GM19324 (cell line): ENCODE data around the gene SFT2D3.

Experiments
- ATAC-seq: cut with Tn5 transposase; IDR thresholded peaks from one replicate; pipeline ENCODE4 v1.9.1; 2021; ENCODE audit warnings: mild to moderate bottlenecking, moderate library complexity; ENCODE audit not compliant: unreplicated experiment, low FRiP score

Gene SFT2D3

DNA sequence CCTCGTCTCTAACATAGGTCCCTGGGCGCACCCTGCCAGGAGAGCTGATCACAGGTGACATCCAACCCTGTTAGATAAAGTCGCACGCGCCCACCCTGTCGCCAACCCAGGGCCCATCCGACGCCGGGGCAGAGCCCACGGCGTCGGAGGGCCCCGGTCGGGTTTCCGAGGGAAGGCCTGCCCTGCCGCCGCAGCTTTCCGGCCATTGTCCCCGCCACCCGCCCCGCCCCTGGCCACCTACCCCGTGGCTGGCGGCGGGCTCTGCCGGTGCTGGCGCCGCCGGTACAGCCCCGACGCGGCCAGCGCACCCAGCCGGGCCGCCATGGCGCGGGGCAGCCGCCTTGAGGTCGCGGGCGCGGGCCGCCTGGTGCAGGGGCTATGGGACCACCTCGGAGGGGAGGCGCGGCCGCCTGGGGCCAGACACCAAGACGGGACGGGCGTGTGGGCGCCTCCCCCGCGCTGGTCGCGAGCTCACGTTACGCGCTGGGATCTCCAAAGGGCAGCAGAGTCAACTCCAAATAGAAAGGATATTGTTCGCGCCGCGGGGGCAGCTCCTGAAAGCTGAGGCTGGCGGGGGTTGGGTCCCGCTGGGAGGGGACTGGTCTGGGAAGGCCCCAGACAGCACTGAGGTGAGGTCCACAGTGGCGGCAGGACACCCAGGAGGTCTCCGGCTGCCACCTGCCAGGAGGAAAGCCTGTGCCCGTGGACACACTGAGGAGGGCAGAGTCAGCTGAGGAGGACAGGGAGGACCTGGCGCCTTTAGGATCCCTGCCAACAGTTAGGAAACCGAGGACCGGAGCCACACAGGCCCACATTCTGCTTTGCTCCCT is 37.0 kb upstream of the SFT2D3 start:
- ATAC-seq = no peak

DNA sequence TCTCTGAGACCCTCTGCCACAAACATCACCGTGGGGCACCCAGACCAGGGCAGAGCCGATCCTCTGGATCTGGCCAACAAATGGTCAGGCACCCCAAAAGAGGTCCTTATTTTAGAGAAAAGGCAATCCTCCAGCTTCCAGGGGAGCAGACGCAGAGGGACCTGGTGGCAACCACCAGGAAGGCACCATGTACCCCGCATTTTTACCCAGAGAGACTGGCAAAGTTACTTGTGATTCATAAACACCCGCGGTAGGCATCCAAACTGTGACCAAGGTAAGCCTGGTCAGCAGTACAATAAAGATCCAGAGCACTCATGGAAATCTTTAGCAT is 36.4 kb upstream of the SFT2D3 start:
- no peak for ATAC-seq

DNA sequence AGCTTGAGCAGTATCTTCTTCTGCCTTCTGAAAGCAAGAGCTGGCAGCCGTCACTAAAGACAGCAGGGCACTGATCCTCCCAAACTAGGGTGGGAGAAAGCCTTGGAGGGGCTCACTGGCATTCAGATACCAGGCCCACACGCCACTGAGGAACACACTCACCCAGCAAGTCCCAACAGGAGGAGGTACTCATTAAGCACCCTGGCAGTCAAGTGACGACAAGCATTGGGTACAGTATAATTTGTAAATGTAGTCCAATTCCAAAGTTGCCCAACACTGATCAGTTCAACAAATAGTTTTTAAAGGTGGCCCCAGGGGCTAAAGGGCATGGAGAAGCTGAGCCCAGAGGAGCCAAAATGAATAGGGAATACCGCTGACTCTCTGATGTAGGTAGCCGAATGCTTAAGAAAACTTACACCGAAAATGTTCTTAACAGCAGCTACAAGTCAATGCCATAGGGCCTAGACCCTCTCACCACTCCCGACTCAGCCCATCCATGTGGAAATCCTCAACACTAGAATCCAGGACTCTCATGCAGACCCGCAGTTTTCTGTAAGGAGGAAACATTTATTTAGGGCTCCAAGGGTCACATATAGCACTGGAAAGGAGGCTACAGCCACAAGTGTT is 35.9 kb upstream of the SFT2D3 start:
- ATAC-seq = no peak

DNA sequence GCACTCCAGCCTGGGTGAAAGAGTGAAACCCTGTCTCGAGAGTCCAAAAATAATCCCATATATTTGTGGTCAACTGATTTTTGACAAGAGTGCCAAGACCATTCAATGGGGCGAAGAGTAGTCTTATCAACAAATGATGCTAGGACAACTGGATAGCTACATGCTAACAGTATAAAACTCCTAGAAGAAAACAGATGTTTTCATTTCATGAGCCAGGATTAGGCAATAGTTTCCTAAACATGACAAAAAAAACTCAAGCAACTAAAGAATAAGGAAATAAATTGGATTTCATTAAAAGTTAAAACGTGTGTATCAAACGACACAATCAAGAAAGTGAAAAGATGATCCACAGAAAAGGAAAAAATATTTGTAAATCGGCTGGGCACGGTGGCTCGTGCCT is 32.2 kb upstream of the SFT2D3 start:
- no peak for ATAC-seq

DNA sequence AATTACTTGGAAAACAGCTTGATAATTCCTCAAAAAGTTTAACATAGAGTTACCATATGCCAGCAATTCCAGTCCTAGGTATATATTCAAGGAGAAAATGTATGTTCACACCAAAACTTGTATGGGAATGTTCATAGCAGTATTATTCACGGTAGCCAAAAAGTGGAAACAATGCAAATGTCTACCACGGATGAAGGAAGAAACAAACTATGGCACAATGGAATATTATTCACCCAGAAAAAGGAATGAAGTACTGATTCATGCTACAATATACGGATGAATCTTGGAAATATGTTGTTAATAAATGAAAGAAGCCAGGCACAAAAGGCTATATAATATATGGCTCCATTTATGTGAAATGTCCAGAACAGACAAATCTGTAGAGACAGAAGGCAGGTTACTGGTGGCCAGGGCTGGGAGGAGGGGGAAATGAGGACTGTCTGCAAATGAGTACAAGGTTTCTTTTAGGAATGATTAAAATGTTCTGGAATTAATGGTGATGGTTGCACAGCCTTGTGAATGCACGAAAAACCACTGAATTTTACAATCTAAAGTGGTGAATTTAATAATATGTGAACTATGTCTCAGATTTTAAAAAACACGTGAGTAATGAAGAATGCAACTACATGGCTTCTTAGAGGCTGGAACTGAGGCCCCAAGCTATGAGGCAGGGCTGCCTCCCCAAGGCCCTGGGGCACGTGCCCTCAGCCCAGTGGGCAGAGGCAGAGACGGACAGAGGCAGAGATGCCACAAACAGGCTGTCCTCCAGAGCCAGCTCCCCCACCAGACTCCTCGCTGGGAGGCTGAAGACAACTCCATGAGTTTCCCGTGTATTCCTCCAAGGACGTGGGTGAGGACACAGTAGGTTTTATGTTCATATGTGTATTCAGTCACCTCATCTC is 31.0 kb upstream of the SFT2D3 start:
- no peak for ATAC-seq

DNA sequence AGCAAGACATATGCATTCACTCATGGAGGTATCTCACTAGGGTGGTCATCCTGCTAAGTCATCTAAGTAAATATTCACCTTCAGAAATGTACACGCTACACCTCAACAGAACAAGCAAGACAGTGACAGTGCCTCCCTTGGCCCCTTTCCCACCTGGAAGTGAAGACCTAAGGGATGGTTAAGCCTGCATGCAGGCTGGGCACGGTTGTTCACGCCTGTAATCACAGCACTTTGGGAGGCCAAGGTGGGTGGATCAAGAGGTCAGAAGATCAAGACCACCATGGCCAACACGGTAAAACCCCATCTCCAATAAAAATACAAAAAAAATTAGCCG is 30.4 kb upstream of the SFT2D3 start:
- no peak for ATAC-seq

DNA sequence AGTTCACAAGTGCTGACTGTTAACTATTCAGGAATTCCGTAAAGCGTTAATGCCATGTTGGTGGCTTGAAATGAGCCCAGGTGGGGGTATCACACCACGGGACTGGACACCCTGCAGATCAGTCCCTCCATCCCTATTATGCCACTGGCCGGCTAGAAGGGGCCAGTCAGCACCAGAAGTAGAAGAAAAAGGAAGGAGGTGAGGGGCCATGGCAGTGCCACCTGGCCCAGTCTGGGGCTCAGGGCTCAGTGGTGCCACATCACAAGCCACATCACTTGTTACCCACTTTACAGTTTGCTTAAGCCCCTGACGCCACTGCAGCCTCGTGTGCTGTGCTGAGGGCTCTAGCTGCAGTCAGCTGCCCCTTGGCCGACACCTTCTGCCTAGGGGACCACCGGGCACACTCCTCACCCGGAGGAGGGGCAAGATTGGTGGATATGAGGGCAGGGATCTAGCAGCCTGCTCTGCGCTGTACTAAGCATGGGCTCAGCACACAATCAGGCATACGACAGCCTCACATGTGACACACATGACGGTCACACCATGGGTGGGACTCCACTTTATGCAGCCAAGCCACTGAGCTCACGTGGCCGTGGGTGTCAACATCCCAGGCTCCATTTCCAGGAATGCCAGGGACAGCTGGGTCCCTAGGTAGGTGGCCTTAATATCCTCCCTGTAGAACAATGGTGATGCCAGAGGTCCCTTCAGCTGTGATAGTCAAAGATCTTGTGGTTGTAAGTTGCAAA is 29.6 kb upstream of the SFT2D3 start:
- no peak for ATAC-seq

DNA sequence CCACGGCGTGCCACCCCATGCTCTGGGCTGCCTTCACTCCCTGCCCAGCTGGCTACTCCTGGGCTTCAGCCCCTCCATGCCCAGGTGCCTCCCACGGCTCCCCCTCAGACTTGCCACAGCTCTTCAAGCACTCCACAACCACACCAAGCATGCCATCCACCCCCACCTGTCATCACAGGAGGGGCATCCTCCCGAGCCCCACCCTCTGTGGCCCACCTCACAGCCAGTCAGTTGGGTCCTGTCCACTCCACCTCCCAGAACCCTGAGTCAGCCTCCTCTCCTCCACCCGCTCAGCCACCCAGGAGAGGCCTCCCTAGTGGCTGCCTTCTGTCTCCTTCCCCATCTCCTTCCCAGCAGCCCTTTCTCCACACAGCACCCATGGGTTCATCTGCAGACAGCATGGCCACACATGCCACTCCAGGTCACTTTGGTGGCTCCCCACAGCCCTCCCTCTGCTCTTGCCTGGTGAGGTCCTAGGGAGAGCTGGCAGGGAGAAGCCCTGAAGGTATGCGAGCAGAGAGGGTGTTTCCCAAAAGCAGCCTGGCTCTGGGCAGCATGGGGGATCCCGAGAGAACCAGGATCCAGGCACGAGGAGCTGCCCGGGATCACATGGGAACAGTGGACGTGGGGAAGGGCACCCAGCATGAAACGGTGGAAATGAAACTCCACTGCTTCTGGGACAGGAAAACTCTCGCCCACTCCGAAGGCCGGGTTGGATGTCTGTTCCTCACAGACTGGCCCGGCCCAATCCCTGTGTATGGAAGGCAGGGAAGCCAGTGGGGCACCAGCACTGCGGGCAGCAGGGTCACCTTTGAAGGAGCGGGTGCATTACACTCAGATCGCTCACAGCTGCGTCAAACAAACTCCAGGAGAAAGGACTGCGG is 28.7 kb upstream of the SFT2D3 start:
- no peak for ATAC-seq

DNA sequence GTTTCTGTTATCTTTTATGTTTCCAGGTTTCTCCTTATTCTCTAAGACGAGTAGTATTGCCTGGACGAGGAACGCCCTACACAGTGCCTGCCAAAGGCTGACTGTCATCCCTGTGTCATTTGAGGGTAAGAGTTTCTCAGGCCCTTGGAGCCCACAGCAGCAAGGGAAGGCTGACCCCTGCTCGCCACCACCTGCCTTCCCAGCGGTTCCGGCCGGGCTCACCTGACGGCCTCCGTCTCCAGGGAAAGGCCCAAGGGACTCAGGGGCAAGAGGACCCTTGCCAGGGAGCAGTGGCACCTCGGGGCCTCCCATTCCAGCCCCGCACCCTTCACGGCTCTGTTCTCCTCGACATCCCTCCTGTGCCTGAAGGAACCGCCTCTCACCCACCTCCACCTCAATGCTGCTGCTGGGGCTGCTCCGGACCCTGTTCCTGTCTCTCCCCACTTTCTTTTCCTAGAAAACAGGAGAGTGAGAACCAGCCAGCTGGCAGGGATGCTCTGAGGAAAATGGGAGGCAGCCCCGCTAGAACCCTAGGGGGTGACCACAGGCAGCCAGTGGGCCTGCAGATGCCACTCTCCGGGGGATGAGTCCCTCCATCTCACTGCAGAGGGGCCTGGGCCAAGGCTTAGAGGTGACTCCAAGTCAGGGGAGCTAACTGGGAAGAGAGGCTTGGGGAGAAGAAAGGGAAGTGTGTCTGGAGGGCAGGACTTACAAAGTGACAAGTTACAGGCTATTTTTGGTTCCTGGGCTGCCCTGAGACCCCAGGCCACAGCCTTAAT is 27.8 kb upstream of the SFT2D3 start:
- ATAC-seq = no peak

DNA sequence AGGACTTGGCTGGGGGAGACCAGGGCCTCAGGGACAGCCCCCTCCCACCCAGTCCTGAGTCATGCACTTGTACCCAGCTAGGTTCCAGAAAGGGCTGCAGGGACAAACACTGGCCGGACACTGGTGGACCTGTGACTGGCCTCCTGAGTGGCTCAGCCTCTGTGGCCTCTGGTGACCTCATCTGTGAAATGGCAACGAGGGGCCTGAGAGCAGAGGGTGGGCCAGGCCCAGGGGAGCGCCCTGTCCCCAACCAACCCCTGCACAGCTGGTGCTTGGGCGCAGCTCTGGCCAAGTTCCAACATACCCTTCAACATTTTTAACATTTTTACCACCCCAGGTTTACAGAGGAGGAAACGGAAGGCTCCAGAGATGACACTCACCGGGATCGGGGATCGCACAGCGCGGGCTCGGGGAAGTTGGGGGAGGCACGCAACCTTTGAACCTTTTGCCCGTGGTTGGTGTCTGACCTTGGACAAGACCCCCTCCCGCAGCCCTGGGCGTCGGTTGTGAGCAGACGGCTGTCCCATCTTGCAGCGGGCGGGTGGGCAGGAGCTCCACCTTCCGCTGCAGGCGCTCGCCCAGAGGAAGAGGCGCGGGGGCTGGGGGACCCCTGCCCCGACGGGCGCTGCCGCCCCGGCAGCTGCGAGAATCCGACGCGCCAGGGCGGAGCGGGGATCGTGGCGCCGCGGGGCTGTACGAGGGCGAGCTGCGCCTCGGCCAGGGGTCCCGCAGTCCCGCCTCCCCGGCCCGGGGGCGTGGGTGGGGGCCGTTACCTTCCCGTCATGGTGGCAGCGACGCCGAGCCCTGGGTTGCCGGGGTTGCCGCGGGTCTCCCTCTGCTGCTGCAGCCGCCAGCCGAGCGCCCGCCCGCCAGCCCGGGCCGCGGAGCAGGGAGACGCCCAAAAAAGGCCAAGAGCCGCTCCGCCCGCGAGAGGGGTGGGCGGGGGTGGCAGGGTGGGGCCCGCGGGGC is 26.8 kb upstream of the SFT2D3 start:
- ATAC-seq = no peak

DNA sequence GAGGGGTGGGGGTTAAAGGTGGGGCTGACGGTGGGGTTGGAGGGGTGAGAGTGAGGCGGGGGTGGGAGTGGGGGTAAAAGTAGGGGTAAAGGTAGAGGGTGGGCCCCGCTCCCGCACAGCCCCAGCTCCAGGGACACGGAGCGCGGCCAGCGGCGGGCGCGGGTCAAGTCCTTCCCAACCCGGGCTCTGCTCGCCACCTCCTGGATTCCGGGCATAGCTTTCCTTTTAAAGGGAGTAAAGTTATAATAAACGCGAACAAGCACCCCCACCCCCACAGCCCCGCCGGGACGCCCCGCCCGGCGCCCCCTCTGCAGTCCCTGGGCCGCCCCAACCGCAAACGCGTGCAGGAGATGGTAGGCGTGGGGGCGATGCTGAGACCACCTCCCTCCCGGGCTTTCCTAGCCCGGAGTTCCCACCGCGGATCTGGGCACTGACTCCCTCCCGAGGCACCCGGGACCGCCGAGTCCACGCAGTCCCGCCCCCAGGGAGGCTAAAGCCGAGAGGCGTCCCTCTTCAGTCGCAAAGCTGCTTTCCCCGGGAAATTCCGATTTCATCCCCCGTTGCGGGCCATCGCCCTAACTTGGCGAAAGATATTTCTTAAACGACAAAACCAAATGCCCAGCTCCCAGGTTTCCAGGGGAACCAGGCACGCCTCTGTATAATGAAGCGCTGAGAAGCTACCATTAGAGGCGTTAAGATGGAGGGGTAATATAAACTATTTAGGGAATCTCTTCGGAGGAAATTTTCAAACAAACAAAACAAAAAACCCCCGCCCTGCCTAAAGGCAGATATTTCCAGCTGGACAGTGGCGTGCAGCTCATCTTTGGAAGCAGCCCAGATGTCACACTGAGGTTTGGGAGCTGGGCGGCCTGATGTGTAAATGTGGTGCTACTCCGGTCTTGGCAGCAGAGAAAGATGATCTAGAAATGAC is 25.7 kb upstream of the SFT2D3 start, which contains the start of gene LIMS2:
TSS of gene LIMS2 (minus strand) at position 200 of the 931 bp plus-strand sequence. CDS start 506 bp downstream, outside the sequence.
- no peak for ATAC-seq

DNA sequence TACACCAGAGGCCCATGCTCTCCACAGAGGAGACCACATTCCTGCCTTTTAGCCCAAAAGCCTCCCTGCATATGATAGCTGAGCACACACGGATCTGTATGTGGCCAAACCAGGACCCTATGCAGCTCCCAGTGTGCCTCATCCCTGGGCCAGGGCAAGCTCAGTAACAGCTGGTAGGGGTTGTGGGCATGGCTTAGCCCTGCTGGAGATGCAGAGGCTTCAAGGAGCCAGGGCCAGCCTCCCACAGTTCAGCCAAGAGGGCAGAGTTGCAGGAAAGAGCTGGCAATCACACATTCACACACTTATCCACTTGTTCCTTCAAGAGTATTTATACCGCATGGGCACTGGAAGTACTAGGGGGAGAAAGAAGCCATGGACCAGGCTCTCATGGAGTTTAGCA is 24.4 kb upstream of the SFT2D3 start:
- ATAC-seq = no peak

DNA sequence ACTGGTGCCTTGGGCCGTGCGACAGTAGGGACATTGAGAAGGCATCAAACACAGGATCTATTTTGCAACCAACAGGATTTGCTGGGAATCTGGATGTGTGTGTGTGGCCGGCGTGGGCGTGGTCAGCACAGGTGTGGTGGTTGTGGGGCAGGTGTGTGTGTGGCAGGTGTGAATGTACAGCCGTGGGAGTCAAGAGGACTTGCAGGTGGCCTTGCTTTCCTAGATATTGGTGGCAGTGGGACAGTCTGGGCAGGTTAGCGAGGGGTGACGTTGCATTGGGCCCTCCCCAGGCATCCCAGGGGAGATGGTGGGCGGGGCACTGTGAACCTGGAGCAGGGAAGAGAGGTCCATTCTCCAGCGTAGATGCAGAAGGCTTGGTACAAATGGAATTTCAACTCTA is 22.8 kb upstream of the SFT2D3 start:
- ATAC-seq = no peak

DNA sequence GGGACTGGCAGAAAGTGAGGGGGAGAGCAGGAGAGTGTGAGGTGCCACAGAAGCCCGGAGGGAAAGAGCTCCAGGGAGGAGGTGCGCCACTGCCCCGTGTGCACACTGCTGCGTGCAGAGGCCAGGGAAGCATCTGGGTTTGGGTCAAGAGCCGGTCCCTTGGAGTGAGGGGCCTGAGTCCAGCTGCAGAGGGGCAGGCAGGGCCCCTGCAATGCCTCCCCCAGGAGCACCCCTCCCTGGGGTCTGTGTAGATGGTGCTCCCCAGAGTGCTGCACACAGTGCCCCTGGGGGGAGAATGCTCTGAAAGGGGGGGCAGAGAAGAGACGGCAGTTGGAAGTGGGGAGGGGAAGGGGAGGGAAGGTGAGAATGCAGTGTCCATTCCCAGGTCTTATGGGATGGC is 22.3 kb upstream of the SFT2D3 start:
- no peak for ATAC-seq

DNA sequence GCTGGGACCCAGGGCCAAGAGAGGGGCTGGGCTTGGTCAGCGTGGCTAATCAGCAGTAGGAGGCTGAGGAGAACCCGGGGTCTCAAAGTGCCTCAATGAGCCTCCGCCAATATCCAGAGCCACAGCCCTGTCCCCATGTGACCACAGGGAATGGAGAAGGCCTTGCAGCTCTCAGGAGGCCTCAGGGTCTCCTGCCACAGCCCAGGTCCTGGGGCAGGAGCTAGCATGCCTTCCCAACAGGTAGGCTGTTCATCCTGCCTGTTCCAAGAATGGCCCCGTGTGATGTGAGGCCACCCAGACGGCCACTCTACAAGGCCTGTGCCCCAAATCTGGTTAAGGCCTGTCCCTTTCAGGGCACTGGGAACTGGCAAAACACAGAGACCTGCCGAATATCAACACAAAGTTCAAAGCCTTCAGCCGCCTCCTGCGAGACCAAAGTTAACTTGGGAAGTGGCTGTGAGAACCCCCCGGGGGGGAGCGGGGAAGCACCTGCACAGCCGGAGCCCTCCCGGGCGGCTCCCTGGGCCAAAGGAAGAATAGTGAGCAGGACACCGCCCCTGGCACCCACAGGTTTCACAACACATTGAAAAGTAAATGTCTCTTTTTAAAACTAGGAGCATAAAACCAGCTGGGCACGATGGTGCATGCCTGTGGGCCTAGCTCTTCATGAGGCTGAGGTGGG is 21.5 kb upstream of the SFT2D3 start:
- no peak for ATAC-seq

DNA sequence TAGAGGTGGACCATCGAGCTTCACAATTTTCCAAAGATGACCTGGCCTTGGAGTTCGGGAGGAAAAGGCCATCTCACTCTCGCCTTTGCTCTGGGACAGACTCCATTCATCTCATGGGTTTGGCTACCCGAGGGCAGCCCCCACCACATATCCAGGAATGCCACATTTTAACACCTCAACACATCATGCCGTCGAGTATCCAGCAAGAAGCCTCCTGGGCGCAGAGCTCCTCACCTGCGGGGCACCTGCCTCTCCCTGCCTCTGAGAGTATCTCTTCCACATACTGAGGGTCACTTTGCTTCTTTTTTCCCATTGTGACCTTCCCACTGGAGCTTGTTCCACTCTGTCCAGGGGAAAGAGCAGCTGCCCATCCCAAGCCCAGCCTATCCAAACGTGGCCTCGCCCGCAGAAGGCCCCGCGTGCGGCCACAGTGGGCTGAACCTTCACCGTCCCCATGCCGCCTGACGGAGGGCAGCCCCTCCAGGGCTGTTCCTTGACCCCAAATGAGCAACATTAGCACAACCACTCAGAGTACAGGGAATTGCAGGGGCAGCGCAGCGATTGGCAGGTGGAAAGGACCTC is 20.5 kb upstream of the SFT2D3 start:
- ATAC-seq = no peak
